ENCODE data around the gene ARHGAP26.

- TF ChIP-seq CTCF (IDR thresholded peaks at IDR 0.05 in 2 of 3, conservative IDR thresholded peaks at IDR 0.05 in 1 of 3; ENCODE audit: borderline replicate concordance in 1 of 3, insufficient read depth in 1 of 3, low read depth in 2 of 3, low read length in 2 of 3) (no peak), EZH2phosphoT487 (IDR thresholded peaks at IDR 0.05; ENCODE audit: borderline replicate concordance) (no peak), JUND (IDR thresholded peaks at IDR 0.05) (no peak), POLR2AphosphoS5 (IDR thresholded peaks at IDR 0.05; ENCODE audit: low read depth, low read length) (no peak), EZH2 (IDR thresholded peaks at IDR 0.05) (no peak), TCF7L2 (IDR thresholded peaks at IDR 0.05; ENCODE audit: borderline replicate concordance, extremely low read depth, insufficient read depth, insufficient read length) (no peak), POLR2A (IDR thresholded peaks at IDR 0.05; ENCODE audit: borderline replicate concordance, extremely low read depth, insufficient read depth, insufficient read length) (no peak), ZNF274 (IDR thresholded peaks at IDR 0.05; ENCODE audit: low read depth, low read length) (no peak), CEBPB (IDR thresholded peaks at IDR 0.05; ENCODE audit: low read depth) (no peak)
- TF ChIP-seq, protein P1, sequence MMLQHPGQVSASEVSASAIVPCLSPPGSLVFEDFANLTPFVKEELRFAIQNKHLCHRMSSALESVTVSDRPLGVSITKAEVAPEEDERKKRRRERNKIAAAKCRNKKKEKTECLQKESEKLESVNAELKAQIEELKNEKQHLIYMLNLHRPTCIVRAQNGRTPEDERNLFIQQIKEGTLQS (IDR thresholded peaks at IDR 0.05), result no peak
- TF ChIP-seq, protein P2, sequence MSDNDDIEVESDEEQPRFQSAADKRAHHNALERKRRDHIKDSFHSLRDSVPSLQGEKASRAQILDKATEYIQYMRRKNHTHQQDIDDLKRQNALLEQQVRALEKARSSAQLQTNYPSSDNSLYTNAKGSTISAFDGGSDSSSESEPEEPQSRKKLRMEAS (IDR thresholded peaks at IDR 0.05), result no peak
- TF ChIP-seq, protein P3, sequence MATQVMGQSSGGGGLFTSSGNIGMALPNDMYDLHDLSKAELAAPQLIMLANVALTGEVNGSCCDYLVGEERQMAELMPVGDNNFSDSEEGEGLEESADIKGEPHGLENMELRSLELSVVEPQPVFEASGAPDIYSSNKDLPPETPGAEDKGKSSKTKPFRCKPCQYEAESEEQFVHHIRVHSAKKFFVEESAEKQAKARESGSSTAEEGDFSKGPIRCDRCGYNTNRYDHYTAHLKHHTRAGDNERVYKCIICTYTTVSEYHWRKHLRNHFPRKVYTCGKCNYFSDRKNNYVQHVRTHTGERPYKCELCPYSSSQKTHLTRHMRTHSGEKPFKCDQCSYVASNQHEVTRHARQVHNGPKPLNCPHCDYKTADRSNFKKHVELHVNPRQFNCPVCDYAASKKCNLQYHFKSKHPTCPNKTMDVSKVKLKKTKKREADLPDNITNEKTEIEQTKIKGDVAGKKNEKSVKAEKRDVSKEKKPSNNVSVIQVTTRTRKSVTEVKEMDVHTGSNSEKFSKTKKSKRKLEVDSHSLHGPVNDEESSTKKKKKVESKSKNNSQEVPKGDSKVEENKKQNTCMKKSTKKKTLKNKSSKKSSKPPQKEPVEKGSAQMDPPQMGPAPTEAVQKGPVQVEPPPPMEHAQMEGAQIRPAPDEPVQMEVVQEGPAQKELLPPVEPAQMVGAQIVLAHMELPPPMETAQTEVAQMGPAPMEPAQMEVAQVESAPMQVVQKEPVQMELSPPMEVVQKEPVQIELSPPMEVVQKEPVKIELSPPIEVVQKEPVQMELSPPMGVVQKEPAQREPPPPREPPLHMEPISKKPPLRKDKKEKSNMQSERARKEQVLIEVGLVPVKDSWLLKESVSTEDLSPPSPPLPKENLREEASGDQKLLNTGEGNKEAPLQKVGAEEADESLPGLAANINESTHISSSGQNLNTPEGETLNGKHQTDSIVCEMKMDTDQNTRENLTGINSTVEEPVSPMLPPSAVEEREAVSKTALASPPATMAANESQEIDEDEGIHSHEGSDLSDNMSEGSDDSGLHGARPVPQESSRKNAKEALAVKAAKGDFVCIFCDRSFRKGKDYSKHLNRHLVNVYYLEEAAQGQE (IDR thresholded peaks at IDR 0.05; ENCODE audit: low read depth), result no peak
These were observed 195.9 kb downstream of the ARHGAP26 start for GRCh38 chr5:142966121-142966420.
